Heart left ventricle (tissue), 13 donors: ENCODE measurements around the gene SLC7A14.

Experiments used
- POLR2A ChIP-seq, 2 donors: fragments of 450-650 bp; IDR thresholded peaks; one replicate each; pipeline ENCODE4 v1.6.1; 2017; ENCODE audit warnings: antibody characterized with exemption in 2 of 2, mild to moderate bottlenecking in 2 of 2, moderate library complexity in 2 of 2
- TF ChIP-seq, protein P1 (sequence below), 12 donors: fragments of 200-600 bp; sonication (generic) in 4 of 12; IDR thresholded peaks; one replicate each; pipeline versions ENCODE4 v1.5.0 to v1.8.0; 2018 to 2022; ENCODE audit warnings: antibody characterized with exemption in 12 of 12, mild to moderate bottlenecking in 5 of 12
- donor health status: ischemic (EF 13 %, LVEDD 7.1; RV severe dilation, severe dysfunction).
- donor health status: DM: no; HTN: yes; CAD: no.
- donor health status: DM: no; HTN: no; CAD: no.
- donor health status: ischemic (EF 25% LVEDD 6.9; RV normal size, moderate dysfunction).
- donor health status: ischemic (EF 25% LVEDD 5.7; RV mildly dilated, moderate dysfunction).
- donor health status: ischemic (EF 35%, LVEDD 5.7; RV mildly dilated, moderate dysfunction).
- donor health status: nonischemic (EF 11% LVEDD 7.7; RV severe dilation, severe dysfunction).
- donor health status: DM: yes; HTN: yes; CAD: no.
- donor health status: PGD.
- donor health status: ischemic (EF 29% LVEDD 5.4; RV normal size, mild dysfunction).
- donor health status: nonischemic (EF 23%, LVEDD 6.1; RV moderate dilation, normal function).

DNA sequence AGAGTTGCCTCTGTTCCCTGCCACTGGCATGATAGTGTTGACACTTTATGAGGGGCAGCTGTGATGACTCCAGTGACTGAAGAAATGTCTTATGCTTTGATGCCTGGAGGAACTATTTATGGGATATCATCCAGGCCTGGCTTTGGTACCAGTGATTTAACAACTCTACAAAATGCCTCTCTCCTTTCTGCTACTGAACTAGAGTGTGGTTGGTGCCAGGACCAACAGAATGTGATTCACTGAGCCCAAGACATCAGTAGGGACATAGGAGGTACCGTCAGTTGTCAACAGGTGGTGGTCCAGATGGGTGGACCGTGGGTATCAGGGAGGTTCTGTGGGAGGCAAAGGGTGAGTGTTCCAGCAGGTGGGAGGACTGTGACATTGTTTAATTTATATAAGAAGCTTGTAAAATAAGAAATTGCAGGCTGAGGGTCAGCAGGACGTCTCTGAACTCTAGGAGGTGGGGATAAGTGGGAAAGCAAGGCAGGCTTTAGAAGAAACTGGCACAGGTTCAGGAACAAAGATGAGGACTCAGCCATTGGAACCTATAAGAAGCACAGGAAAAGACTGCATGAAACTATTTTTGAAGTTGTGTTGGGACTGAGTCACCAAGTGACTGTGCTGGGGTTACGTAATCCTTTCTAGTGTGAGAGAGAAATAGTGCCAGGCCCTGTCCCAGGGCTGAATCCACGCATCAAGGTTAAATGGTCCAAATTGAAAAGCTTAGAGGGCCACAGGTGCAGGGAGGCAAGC is 28.5 kb upstream of the SLC7A14 start:
- TF ChIP-seq, protein P1, sequence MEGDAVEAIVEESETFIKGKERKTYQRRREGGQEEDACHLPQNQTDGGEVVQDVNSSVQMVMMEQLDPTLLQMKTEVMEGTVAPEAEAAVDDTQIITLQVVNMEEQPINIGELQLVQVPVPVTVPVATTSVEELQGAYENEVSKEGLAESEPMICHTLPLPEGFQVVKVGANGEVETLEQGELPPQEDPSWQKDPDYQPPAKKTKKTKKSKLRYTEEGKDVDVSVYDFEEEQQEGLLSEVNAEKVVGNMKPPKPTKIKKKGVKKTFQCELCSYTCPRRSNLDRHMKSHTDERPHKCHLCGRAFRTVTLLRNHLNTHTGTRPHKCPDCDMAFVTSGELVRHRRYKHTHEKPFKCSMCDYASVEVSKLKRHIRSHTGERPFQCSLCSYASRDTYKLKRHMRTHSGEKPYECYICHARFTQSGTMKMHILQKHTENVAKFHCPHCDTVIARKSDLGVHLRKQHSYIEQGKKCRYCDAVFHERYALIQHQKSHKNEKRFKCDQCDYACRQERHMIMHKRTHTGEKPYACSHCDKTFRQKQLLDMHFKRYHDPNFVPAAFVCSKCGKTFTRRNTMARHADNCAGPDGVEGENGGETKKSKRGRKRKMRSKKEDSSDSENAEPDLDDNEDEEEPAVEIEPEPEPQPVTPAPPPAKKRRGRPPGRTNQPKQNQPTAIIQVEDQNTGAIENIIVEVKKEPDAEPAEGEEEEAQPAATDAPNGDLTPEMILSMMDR (IDR thresholded peaks at IDR 0.05), result no peak
- no peak for TF ChIP-seq POLR2A (IDR thresholded peaks at IDR 0.05)
